Measurements from ENCODE around the gene TNFAIP8.

The TNFAIP8 gene

DNA sequence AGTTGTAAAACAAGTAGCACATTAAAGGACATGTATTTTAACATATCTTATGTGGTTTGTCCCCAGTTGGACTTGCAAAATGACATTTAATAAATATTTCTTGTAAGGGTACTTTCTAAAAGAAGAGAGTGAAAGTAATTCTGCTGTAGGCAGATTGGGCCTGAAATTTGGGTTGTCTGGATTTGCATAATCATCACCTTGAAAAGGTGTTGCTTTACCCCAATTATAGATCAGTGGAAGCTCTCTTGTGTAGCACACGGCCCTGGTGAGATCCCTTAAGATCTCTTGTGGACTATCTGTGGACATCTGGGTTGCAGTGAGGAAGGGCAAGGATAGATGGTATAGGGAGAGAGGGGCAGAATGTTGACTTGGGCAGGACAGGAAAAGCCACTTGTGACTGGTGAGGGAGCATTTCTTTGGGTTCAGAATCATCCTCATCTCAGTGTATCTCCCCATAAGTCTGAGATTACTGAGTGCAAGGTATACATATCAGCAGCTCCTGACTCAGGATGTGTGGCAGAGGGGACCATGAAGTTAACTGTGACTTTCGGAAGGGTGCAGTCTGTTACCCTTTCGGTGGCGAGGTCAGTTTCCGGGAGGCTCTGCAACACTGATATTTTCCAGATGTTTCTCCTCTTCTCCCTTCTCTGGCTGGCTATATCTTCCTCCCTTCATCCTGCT lies 2.0 kb upstream of the TNFAIP8 start:
- DNase-seq, result no peak

DNA sequence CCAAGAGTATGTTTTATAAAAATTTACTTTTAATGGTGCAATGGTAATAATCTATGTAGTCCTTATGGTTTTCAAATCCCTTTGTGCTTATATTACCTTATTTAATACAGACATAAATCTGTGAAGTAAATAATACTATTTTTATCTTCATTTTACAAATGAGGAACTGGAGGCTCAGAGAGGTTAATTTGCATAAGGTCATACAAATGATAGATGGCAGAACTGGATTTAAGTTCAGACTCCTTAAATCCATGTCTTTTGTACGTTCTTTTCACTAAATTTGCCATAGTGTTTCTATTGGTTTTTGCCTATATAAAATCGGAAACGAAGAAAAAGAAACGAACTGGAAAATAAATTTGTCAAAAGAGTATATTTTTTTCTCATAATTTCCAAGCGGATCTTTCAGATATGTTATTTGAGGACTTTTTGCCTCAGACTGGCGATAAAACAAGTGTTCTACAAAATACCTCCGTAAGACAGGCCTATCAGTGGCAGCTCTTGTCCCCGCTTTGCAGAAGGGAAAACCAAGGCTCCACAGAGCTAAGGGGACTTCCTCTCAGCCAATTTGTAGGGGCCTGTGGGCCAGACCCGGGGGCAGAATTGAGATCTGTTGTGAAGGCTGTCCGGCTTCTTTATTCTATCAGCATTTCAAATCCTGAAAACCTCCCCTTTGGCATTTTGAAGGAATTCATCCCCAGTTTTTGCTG lies 1.1 kb upstream of the TNFAIP8 start:
- DNase-seq, result no peak

DNA sequence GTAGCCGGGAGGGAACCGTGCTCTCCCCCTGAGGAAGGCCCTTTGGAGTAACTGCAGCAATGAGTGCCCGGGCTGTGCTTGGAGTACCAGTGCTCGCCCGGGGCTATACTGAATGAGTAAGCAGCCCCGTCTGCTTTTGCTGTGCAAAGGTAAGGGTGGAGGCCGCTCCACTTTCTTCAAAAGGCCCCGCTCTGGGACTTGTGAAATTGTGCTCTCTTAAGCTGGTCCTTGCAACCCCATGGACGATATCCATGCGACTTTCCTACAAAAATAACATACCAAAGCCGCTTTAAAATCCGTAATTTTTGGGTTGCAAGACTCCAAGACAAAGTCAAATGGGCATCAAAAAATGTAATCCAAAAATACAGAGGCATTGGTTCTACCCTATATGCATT lies 578 bp upstream of the TNFAIP8 start:
- DNase-seq, result no peak

DNA sequence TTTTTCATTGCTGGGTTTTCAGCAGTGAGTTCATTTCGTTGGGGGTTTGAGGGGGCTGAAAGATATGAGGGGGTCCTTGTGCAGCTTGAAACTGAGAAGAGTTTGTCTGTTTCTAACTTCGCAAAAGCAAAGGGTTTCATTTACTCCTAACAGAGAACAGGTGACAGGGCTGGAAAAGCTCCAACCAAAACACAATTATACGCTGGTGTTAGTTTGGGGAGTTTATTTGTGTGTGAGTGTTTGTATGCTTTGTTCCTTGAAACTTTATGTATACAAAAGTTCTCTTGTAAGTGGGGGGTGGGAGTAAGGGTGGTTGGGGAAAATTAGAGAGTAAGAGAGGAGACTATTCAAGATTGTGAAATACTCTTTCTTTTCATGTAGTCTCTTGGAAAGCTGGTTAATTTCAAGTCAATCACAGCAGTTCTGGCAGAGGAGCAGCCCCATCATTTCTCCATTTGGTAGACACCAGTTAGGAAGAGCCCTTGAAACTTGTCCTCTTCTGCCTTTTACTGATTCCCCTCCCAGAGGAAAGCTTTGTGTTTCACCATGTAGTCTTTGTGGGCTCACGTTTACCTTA lies 881 bp downstream of the TNFAIP8 start:
- no peak for DNase-seq

DNA sequence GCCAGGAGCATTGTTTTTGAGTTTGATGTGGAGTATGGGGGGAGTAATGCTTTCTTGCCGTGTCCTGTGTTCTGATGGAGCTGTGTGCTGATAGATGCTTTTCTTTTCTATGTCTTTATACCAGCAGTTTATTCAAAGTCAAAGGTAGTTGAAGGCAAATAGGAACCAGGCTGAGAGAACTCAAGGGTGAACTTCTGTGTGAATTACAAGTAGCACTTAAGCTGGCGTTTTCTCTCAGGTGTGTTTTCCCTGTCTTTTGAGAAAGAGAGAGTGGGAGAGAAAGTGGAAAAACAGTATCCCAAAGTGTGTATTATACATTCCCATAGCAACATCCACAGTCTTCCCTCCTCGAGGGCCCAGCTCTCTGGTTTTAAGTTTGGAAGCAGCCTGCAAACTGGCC lies 1.5 kb downstream of the TNFAIP8 start:
- no peak for DNase-seq

DNA sequence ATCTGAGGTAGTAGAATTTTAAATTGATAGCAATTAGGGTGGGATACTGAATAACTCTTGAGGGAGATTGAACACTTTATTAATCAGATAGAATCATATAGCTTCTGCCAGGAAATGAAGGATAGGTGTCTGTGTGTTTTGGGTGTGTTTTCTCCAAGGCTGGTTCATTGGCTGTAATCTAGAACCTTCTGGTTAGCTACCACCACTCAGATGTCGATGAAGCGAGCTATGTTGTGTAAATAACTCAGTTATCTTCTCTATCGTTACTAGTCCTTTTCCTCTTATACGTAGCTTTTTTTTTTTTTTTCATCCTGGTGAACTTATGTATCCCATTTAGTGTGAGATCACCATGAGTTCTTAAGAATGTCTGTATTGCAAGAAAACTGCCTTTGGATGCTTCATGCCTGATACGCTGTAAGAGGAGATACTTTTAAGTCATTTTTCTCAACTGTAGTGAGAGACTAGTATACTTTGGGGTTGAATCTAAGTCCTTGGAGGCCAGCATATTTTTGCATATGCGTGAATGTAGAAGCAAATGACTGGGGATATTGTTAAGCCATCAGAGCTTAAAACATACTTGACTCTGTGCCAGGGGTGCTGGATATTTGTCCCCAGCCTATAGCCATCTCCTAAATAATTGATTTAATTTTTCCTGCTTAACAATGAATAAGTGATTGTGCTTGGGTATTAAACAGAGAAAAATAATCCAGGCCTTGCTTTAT lies 2.1 kb downstream of the TNFAIP8 start:
- DNase-seq, result no peak

DNA sequence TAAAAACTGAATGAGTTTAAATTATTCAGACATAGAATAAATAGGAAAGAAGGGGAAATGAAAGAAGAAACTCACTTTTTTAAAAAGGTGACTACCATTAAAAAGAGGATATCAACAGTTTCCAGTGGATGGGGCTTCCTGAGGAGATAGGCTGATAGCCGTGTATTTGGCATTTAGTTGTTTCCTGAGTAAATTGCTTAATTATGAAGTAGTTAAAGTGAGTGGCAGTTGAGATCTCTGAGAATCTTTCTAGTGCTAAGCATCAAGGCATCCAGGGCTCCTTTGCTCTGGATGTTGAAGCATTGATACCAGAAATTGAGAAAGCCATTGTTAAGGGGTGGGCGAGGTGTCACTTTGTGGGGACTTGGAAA lies 2.7 kb downstream of the TNFAIP8 start:
- no peak for DNase-seq

DNA sequence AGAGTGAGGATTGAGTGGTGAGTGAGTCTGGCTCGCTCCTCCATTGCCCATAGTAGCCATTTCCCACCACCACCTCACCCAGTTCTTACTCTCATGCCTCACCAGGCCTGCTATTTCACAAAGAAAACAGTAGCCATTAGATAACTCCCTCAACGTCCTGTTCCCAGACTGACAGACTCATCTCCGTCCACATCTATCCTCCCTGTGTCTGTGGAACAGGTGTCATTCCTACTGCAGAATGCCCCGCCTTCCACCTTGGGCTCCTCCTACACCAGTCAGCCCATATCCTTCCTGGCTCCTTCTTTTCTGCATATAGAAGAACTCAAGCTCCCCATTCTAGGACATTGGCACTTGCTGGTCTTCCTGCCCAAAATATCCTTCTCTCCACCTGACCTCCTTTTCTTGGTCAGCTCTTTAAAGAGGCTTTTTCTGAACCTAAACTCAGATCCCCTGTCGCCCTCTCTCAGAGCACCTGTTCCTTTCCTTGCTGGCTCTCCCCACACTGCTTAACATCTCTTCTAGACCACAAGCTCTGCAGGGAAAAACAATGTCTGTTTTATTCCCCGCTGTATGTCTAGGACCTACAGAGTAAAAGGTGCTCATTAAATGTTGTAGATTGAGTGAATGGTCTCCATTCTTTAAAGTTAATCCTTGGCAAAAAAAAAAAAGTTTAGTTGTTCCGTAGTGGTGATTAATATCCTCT lies 3.2 kb downstream of the TNFAIP8 start:
- no peak for DNase-seq

DNA sequence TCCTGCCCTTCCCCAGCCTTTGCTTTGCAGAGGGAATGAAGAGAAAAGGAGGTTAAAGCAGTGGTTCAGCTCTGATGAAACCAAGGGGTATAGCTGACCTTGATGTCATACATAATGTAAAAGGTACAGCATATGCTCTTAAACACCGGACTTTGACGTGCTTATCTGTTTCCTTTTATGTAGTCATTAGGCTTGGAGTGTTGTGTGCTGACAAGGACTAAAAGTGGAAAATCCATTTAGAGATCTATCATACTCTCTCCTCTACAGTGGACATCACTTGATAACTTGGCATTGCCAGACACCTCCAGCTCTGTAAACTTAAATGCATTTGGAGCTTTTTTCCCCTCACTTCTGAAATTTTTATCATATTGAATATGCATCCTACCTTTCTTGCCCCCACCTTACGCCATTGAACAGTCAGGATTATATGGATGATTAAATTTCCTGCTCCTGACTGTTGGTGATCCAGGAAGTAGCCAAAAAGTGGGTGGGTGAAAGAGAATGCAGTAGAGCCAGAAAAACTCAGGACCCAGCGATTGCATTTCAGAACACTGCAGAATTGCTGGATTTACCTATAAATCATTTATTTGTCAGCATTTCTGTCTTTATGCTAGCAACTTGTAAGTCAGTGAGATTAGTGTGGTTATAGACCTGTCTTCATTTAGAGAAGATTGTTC lies 4.1 kb downstream of the TNFAIP8 start:
- no peak for DNase-seq

DNA sequence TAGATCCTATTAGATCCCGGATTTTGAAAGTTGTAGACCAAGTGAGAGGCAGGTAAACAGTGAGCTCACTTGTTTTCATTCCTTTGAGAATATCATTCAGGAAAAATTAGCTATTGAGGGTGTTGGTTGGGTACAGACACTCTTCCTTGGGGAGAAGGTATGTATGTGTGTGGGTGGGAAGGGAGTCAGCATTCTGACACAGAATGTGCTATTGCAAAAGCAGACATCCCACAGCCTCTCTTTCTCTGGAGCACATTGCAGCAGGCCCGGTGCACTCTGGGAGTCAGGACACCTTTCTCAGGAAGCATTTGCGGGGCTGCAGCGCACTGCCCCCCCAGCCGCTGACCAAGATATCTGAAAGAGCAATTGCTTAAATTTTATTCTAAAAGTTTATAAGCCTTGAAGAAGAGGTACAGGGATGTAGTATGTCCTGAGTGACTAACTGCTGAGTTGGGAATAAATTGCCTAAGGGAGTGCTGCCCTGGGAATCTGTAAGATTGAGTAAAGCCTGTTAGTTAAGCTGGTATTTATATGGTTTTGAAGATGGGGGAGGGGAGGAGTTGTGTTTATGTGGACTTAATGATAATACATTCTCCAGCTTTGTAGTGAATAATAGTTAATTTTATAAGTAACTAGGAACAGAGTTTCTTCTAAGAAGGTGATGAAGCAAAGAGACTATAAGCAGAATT lies 5.2 kb downstream of the TNFAIP8 start:
- no peak for DNase-seq

DNA sequence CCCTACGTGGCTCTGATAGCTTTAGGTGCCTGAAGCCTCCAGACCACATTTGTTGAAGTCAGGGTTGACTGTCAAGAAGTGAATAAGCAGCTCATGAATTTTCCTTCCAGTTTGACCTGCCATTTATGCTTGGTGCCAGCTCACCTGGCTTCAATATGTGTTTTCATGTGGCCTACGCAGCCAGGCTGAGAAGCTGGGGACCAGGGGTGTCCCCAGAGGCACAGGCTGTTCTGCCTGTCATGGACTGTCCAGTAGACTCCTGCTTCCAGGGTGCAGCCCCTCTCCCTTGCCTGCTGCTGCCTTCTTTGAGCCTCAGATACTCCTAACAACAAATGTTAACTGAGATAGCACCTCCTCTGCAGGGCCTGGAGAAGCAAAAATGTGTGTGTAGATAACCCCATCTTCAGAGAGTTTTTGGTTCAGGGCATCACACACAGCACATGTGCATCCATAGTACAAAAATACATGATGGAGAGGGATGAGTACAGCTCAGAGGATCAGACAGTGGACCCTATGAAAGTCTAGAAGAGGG lies 5.8 kb downstream of the TNFAIP8 start:
- DNase-seq, result no peak

DNA sequence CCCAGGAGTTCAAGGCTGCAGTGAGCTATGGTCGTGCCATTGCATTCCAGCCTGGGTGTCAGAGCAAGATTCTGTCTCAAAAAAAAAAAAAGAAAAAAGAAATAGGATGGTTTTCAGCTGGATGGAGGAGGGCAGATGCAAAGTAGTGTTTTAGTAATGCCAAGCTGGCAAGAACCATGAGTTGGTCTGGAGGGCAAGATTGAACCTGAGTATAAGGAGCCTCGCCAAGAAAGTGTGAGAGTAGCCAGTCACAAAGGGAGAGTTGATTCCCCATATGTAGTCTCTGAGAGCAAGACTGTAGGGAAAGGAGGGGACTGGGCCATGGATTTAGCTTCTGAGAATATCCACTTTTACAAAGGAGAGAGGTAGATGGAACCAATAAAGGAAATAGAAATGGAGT lies 6.9 kb downstream of the TNFAIP8 start:
- no peak for DNase-seq

DNA sequence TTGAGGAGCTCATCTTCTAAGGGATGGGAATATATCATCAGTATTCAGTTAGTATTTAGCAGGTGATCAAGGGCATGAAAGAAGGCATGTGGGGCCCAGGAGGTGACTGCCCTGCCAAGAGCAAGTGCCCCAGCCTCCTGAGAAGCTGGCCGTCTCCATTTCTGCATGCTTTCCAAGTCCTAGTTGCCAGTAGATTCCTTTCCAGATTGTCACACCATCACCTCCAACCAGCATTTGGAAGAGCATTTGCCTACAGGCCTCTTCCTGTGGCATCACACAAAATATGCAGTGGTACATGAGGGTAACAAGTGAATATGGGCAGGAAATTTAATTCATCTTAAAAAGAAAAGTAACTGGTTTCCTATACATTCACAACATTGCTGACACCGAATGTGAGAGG lies 7.5 kb downstream of the TNFAIP8 start:
- DNase-seq, result no peak

DNA sequence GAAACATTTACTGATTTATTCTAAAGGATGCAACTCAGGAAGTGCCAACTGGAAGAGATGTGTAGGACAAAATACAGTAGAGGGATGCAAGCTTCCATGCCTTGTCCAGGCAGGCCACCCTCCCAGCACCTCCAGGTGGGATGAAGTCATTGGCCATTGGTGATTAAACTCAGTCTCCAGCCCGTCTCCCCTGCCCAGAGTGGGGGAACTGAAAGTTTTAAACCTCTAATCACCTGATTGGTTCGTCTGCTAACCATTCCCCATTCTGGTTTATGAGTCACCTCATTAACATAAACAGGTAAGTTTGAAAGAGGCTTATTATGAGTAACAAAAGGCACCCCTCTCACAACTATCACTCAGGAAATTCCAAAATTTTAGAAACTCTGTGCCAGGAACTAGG lies 8.1 kb downstream of the TNFAIP8 start:
- no peak for DNase-seq

DNA sequence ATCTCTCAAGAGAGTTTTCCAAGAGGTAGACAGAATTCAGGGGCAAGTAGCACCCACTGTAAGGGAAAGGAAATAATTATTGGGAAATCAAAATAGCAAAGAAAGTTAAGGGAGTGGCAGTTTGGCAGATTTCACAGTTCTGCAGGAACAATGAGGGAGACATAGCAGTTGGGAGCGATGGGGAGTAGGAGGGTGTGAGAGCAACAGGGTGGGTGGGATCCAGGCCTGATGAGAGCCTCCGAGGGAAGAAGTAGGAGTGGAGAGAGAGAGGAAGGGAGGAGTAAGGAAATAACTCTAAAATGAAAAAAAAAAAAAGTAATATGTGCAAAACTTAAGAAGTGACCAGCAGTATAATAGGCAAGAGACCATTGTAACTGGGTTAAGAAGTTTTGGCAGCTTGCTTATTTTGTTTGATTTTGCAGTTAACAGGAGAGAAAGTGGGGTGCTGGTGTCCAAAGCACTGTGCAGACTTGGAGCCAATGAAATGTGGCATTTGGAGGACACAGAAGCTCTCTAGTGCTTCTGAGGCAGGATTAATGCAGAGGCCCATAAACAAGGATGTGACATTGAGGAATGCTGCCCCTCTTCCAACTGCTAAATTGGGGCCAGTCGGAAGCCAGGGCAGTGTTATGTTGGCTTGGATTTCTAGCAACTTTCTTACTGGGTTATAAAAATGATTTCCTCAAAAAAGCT lies 10.2 kb downstream of the TNFAIP8 start:
- DNase-seq, result no peak

DNA sequence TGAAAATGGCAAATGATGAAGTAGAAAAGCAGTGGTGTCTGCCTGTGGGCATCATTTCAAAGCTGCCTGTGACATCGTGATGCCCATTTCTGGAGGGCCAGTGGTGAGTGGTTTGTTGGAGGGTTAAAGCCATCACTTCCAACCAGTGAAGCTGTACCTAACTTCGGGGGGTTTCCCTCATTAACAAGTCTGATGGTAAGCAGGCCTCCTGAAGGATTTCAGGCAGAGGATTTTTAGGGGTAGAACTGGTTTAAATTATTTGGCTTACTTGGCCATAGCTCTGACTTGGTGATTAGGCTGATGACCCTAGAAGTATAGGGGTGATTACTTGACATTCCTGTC lies 10.7 kb downstream of the TNFAIP8 start:
- no peak for DNase-seq

DNA sequence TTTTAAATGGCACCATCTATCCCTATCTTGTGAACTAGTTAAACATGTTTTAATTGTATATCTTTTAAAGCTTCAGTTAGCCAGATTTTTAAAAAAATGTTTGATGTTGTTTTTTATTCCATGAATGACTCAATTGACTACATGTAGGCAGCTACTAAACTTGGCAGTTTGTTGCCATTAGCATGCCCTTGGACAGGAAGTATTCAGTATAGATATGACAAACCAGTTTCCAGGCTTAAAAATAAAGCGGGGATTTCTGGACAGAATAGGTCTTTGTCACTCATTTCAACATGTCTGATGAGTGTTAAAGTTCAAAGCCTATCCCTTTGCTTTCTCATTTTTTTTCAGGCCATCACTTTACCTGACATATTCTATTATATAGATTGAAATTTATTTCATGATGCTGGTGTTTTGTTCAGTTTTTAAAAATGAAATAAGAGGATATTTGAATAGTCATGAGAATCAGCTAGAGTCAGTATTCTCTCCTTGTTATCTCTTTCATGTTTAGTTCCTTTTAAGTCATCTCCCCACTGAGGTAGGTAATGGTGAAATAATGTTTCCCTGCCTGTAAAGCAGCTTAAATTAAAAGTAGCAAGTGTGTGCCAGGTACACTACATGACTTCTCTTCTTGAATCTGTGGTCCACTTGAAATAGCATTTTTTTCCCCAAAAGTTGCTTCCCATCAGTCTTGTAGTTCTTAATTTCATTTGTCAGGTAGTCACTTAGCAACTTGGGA lies 11.9 kb downstream of the TNFAIP8 start:
- no peak for DNase-seq

DNA sequence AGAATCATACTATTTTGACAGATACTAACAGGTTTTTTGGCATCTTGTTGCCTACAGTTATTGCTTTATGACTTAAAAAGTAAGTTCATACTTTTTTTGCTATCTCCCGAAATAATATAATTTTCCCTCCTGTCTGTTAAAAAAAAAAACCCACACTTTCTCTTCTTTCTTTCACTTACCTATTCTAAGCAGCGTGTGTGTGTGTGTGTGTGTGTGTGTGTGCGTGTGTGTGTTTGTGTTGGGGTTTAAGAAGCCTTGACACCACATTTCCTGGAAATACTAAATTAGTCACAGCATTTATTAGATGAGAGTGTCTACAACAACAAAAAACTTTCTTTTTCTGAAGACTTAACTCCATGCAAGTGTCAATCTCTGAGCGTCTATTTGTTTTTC lies 12.4 kb downstream of the TNFAIP8 start:
- DNase-seq, result no peak

DNA sequence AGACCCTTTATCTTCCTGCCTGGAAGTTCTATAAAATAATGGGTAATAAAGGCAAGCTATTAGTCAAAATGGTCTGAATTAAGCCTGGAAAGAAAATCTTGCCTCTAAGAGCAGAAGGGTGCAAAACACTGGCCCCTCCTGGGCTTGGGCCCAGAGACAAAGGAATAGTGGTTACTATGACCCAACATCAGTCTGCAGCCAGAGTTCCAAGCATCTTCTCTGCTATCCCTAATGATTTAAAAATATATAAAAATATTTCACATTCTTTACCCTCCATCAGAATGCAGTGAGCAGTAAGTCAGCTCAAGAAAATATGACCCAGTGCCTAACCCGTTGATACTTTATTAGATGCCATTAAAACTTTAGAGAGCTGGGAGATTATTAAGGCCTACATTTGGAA lies 14.7 kb downstream of the TNFAIP8 start:
- no peak for DNase-seq

DNA sequence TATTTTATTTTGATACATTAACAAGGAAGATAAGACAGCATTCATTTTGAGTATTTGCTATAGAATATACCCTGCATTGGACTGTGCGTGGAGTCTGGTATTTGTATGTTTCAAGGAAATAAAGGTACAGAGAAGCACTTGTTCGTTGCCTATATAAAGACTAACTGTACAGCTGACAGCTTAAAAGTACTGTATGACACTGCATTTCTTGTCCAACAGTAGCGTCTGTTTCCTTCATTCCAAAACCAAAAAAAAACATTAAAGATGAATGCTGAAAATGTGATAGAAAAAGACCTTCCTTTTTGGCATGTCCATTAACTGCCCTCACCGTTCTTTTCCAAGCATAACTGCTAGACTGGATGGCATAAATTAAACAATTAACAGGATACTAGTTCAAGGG lies 15.3 kb downstream of the TNFAIP8 start:
- no peak for DNase-seq

DNA sequence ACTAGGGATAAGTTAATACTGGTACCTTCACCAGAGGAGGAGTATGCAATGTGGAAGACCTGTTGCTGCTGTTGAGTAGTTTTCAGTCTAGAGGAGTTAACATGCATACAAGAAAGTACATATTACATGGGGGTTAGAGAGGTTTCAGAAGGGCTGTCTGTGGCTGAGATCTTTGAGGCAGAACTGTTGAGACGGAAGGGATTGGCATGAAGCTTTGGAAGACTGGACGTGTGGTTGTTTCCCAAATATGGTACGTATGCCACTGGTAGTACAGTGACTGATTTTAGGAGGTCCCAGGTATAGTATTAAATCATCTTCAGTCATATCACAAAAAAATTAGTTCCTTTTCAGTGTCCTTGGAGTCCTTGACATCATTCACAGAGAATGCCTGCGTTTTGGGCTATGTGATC lies 17.6 kb downstream of the TNFAIP8 start:
- DNase-seq, result no peak

All from NCI-H510A (cell line).